ENCODE data around the gene RBBP4.

DNA sequence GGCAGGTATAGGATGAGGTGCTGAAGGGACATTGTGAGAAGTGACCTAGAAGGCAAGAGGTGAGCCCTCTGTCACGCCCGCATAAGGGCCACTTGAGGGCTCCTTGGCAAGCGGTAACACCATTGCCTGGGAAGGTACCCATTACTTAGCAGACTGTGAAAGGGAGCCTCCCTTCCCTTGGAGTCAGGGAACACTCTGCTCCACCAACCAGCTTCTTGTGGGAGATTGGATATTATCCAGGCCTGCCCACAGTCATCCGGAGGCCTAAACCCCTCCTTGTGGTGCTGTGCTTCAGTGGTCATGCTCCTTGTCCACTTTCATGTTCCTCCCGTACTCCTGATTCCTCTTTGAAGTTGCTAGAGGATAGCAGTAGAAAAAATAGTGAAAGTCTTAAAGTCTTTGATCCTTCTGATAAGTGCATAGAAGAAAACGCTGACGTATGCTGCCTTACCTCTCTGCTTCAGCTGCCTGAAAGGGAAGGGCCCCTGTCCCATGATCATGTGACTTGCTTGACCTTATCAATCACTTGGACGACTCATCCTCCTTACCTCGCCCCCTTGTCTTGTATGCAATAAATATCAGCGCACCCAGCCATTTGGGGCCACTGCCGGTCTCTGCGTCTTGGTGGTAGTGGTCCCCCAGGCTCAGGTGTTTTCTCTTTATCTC, 16.0 kb downstream of the RBBP4 start:
- TF ChIP-seq, protein P1, sequence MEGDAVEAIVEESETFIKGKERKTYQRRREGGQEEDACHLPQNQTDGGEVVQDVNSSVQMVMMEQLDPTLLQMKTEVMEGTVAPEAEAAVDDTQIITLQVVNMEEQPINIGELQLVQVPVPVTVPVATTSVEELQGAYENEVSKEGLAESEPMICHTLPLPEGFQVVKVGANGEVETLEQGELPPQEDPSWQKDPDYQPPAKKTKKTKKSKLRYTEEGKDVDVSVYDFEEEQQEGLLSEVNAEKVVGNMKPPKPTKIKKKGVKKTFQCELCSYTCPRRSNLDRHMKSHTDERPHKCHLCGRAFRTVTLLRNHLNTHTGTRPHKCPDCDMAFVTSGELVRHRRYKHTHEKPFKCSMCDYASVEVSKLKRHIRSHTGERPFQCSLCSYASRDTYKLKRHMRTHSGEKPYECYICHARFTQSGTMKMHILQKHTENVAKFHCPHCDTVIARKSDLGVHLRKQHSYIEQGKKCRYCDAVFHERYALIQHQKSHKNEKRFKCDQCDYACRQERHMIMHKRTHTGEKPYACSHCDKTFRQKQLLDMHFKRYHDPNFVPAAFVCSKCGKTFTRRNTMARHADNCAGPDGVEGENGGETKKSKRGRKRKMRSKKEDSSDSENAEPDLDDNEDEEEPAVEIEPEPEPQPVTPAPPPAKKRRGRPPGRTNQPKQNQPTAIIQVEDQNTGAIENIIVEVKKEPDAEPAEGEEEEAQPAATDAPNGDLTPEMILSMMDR (IDR thresholded peaks at IDR 0.05; ENCODE audit: low read depth, low read length), result no peak
- TF ChIP-seq MYC (IDR thresholded peaks at IDR 0.05; ENCODE audit: low read depth, low read length), result no peak
- TF ChIP-seq POLR2A (IDR thresholded peaks at IDR 0.05; ENCODE audit: extremely low read depth, insufficient read length), result no peak
- no peak for TF ChIP-seq MAX (IDR thresholded peaks at IDR 0.05; ENCODE audit: low read depth, low read length)

Measured in NB4 (cell line).